HEK293T (cell line): ENCODE data around the gene CKM.

Experiments
- ARNT ChIP-seq: fragments of 450-650 bp; IDR thresholded peaks from 2 replicates; pipeline ENCODE4 v1.6.1; 2017; ENCODE audit warnings: mild to moderate bottlenecking
- BHLHE40 ChIP-seq: fragments of 450-650 bp; IDR thresholded peaks from 2 replicates; pipeline ENCODE4 v1.6.1; 2016; ENCODE audit warnings: mild to moderate bottlenecking, moderate library complexity, borderline replicate concordance
- CTBP1 ChIP-seq: fragments of 450-650 bp; IDR thresholded peaks from 2 replicates; pipeline ENCODE4 v1.6.1; 2016; ENCODE audit warnings: borderline replicate concordance
- FOXA1 ChIP-seq: fragments of 450-650 bp; IDR thresholded peaks from 2 replicates; pipeline ENCODE4 v1.6.1; 2016; ENCODE audit warnings: mild to moderate bottlenecking
- FOXK2 ChIP-seq: fragments of 450-650 bp; IDR thresholded peaks from 2 replicates; pipeline ENCODE4 v1.6.1; 2016; ENCODE audit warnings: mild to moderate bottlenecking
- HDGF ChIP-seq: fragments of 450-650 bp; IDR thresholded peaks from 2 replicates; pipeline ENCODE4 v1.6.1; 2017; ENCODE audit warnings: antibody characterized with exemption, borderline replicate concordance
- NFRKB ChIP-seq: fragments of 450-650 bp; IDR thresholded peaks from 2 replicates; pipeline ENCODE4 v1.6.1; 2016; ENCODE audit warnings: mild to moderate bottlenecking, moderate library complexity
- SP1 ChIP-seq: fragments of 450-650 bp; IDR thresholded peaks from 2 replicates; pipeline ENCODE4 v1.6.1; 2017
- ZNF384 ChIP-seq: fragments of 450-650 bp; IDR thresholded peaks from 2 replicates; pipeline ENCODE4 v1.6.1; 2016

- no peak for TF ChIP-seq SP1
- TF ChIP-seq CTBP1, result no peak
- TF ChIP-seq HDGF, result no peak
- TF ChIP-seq BHLHE40, result no peak
- 0 out of 2 replicates have a peak, but pooled peaks have one; percentile 33 for TF ChIP-seq ZNF384
- TF ChIP-seq FOXA1, result no peak
- TF ChIP-seq NFRKB, result no peak
- TF ChIP-seq FOXK2, result no peak; the same call in 1 of the 2 replicates
- TF ChIP-seq ARNT, result no peak
These were observed 47.9 kb upstream of the CKM start, which contains the start of gene ERCC2 for GRCh38 chr19:45370410-45371204.
